AG20443 (cell line): ENCODE data around the gene LGR4.

ENCODE experiments used
- DNase-seq: peaks from one replicate; pipeline ENCODE4 v3.0.0; 2012; ENCODE audit warnings: low spot score, mixed read lengths

The LGR4 gene

DNA sequence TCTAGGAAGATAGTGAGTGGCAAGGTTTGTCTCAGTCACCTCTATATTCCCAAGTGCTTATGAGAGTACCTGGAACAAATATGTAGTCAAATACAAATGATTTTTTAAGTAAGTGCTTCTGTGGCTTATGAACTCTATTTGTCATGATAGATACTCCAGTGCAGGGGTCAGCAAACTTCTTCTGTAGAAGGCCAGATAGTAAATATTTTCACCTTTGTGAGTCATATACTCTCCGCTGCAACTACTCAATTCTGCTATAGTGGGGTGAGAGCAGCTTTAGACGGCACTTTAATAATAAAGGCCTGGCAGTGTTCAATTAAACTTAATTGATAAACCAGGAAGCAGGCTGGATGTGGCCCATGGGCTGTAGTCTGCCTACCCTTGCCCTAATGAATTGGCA is 97.2 kb downstream of the LGR4 start:
- no peak for DNase-seq

DNA sequence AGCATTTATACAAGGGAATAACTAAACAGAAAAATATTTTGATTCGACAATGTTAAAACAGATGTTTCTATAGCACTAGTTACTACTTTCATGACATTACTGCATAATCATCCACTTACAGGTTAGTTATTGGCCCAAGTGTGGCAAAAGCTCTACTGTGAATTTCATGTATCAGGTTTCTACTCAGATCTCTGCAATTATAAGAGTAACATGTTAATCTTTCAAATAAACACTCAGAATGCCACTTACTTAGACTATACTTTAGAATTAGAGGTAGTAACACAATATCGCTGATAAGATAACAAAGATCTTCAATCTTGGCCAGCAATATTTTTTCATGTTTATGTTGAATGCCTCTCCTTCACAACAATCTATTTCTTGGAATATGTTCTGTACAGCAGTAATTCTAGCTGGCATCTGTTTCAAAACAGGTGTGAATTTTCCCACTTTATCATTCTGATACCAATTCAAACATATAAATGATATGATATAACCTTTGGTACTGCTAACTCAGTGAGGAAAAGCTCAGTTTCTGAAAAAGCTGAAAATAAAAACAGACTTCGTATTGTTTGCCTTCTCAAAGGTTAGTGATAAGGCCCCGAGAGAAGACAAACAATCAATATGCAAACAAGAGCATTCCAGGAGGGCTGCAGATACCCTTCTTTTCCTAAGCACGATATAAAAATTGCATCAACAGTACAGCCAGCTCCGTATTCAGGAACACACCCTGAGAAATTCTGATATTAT is 98.6 kb downstream of the LGR4 start:
- DNase-seq: no peak

DNA sequence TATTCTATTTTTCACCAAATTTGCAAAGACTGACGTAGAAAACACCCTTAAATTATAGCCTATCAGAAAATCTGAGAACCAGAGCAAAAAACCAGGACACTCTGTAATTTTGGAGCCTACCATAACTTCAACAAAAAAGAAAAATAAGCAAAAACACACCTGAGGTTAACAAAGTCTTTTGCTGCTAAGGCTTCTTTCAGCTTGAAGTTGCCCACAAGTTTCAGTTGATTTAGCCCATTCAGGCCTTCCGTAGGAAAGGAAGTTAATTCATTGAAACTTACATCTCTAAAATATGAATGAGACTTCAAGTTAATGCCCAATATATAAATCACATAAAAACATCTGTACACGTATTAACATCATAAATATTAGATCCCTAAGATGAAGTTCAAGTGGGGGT is 99.2 kb downstream of the LGR4 start:
- DNase-seq: no peak

DNA sequence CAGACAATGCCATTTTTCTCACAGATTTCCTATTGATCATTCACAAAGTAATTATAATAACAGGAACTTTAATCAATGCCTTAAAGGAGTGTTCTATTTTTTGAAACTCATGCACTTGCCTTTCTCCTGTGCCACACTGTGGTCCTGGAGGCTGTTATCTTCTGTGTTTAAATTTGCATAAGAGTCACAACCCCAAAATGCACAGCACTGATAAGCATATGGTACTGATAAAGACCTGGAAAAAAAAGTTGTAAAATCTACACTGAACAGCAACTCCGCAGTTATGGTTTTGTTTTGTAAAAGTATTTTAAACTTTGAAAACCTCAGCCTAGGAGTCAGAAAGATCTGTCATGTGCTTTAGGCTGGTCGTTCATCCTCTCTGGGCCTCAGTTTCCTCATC is 100.4 kb downstream of the LGR4 start:
- no peak for DNase-seq

DNA sequence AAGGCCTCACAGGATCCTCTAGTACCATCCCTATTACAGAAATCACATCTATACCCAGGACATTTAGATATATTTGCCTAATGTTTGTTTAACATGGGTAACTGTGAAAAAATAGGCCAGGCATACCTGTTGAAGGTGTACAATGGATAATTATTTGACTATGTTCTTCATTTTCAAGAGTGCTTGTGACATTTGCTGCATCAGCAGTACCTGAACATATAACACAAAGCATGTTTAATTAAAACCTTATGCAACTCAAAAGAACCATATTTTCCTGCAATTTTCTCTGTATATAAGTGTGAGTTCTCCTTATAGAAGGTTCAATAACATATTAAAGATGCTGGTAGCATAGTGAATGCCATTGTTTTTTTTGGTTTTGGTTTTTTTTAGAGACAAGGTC is 101.1 kb downstream of the LGR4 start:
- no peak for DNase-seq

DNA sequence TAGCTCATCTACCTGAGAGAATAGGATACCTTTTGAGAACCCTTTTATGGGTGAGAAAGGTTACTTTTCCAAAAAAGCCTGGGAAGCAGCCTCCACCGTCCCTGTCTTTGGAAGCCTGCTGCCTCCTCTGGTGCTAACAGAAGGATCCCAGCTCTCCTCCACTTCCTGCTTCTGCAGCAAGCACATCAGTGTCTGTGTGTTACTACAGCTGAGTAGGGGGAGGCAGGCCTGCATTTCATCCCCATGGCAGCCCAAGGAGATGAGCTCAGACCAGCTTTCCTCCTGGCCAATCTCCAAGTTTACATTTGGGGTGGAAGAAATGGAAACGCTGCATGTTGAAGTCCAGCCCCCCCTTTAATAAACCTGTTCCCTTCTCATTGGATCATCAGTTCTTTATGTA is 102.2 kb downstream of the LGR4 start:
- no peak for DNase-seq

DNA sequence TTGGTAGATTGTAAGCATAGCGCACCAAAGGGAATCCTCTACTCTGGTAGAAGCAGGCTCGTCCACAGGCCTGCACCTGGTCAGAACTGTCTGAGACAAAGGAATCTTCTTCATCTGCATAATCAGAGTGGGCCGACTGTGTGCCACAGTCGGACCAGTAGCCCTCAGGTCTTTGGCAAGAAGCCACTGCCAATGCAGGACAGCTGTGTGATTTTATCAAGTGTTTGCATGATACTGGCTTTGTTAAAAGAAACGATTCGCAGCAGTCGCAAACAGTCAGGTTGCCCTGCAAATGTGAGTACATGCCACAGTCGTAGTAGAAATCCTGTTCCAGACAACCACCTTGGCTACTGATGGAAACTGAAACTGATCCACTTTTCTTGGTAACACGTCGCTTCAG is 104.7 kb downstream of the LGR4 start:
- no peak for DNase-seq

DNA sequence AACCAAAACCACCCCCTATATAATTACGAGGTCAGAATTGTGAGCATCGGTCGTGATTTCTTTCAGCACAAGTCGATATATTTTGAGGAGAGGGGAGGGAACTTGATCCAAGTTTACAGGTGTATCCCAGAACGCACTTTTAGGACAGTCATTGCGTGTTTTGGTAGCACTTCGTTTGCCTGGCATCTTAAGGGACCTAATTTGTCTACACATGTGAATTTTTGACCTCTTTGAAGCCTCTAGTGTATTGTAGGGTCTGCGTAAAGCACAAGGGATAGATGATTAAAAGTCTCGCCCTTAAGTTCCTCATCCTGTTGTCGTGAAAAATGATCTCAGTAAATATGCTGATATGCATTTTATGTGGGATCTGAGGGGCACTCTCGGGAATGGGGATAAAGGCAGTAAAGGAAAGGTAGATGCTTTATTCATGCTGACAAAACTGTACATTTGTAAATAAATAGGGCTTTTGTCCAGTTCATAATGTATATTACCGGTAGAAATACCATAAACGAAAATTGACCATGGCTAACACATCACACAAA is 108.9 kb downstream of the LGR4 start:
- DNase-seq: no peak

DNA sequence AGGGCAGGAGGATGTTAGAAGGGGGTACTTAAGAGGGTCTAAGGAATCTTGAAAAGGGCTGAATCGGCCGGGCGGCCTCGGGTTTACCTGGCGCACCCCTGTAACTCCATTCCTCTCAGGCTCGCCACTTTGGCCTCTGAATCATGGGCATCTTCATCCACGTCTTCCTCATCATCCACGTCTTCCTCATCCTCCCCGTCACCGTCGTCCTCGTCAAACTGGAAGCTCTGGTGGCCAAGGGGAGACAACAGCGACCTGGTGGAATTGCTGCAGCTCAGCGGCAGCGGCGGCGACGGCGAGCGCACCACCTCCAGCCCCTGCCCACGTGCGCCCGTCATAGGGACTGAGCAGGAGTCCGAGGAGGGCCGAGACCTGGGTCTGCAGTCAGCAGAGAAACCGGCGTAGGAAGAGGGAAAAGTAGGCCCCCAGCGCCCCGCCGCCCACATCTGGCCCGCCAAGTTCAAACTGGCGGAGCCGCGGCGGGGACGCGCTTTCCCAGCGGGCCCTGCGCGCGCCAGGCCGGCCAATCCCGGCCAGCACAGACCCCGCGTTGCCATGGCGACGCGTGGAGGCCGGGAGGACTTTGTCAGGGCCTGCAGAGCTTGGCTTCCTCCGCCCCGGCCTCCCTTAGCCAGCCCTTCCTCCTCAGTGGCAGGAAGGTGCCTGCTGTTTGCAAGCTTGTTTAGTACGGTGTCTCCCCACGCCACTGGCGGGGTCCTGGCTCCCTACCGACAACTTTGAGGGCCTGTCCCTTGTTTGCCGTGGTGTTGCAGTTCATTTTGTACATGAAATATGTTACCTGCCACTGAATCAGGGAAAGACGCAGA is 109.6 kb downstream of the LGR4 start, which contains the start of gene CCDC34:
TSS of gene CCDC34 (minus strand) at position 467 of the 827 bp plus-strand sequence. CDS start at position 446, 21 bp downstream.
- peak; percentile 99 for DNase-seq

DNA sequence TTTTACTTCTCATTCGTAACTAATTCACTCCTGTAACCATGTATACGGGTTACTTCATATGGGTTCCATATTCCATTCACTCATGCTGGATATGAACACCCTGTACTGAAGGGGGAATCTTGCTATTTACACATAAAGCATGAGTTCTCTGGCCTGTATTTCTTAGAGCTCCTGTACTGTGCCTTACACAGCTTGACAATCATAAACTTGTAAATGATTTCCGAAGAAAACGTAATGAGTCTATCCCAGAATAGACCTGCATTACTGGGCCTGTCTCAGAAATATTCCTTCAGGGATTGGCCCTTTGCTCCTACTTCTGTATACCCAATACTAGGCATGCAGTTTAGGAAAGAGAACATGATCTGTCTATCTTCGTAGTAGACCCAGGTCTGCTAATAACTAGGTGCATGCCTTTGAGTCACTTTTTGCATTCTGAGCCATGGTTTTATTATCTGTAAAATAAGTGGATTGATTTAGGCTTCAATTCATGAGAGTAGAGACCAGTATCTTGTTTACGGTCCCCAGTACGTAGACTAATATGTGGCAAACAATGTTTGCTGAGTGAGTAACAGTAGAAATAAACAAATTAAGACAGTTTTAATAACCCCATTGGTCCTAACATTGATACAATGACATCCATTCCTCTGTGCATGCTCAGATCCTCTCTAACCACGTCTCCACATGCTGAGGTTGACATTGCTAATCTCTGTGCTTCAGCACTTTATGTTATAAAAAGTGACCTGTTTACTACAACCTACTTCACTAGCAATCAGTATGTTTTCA is 110.8 kb downstream of the LGR4 start:
- DNase-seq: no peak

DNA sequence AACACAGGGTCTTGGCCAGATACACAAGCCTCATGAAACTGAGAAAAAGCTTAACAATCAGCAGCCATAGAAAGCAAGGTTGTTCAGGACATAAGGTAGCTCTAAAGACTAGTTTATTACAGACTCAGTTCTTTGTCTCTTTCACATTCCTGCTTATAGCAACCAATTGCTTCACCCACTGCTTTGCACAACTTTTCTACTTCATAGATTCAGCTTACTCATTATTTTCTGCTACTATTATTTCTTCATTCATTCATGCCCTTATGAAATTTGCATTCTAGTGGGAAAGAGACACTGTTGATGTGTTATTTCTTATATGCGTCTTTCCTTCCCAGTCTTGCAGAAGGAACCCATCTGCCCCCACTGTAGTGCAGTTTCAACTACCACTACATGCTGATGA is 114.3 kb downstream of the LGR4 start:
- peak; percentile 35 for DNase-seq

DNA sequence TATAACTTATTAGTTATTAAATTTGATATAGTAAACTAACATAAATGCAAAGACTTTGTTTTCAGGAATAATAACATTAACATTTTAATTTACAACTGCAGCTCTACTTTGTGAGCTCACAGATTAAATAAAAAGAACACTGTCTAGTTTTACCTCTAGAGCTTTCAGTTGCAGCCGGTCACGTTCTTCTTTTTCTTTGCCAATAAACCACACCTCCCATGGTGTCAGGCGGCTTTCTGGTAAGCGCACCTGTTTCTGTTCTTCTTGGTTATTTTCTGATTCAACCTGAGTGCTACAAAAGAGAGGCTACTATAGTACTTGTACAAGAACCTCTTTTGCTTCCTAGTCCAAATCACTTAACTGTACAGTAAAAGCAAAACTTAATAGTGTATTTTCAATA is 115.3 kb downstream of the LGR4 start:
- no peak for DNase-seq

DNA sequence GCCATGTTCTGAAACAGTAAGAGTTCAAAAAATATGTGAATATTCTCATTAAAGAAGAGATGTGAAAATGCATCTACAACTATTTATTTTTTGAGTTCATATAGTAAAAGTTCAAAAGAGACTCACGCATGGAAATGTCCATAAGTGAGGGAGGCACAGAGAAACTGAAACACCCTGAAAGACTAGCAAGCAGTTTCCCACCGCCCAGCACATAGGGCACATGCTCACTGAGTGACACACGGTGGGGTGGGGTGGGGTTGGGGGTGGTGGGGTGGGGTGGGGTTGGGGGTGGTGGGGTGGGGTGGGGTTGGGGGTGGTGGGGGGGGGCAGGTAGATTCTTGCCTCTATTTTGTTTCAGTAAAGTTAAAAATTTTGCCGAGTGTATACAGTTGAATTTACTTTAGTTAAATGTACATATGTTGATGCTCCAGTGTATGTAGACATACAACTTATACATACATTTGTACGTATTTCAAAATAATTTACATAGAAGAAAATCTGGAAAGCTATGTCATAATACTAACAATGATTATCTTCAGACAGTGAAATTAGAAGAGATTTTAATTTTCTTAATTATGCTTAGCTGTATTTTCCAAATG is 115.9 kb downstream of the LGR4 start:
- DNase-seq: no peak

DNA sequence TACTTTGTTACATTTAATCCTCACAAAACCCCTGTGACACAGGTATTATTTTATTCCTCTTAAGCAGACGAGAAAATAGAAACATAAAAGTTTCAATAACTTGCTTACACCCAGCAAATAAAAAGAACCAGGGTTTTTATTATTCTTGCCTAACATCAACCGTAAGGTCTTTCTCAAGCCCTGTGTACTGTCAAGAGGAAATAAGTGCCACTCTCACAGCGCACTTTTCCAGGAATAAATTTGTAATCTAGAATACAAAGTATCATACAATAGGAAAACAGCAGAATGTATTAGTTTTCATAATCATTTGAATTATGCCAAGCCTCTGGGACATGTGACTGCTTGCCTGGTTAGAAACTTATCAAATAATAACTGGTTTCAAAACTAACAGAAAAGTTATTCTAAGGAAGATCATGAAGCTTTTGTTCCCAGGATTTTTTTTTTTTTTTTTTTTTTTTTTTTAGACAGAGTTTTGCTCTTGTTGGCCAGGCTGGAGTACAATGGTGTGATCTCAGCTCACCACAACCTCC is 117.0 kb downstream of the LGR4 start:
- DNase-seq: no peak

DNA sequence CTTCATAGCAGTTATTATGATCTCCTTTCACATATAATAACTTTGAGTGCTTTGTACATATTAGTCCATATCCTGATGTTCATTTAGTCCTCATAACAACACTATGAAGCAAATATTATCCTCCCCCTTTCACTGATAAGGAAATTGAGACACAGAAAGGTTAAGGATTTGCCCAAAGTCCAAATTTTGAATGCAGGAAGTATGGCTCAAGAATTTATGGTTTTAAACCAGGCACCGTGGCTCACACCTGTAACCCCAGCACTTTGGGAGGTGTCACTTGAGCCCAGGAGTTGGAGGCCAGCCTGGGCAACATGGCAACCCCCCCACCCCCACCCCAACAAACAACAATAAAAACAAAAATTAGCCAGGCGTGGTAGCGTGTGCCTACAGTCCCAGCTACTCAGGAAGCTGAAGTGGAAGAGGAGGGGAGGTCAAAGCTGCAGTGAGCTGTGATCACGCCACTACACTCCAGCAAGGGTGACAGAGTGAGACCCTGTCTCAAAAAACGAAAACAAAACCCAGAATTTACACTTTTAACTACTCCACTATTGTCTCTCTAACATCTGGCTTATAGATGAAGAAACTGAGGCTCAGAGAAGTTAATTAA is 118.1 kb downstream of the LGR4 start:
- DNase-seq: no peak

DNA sequence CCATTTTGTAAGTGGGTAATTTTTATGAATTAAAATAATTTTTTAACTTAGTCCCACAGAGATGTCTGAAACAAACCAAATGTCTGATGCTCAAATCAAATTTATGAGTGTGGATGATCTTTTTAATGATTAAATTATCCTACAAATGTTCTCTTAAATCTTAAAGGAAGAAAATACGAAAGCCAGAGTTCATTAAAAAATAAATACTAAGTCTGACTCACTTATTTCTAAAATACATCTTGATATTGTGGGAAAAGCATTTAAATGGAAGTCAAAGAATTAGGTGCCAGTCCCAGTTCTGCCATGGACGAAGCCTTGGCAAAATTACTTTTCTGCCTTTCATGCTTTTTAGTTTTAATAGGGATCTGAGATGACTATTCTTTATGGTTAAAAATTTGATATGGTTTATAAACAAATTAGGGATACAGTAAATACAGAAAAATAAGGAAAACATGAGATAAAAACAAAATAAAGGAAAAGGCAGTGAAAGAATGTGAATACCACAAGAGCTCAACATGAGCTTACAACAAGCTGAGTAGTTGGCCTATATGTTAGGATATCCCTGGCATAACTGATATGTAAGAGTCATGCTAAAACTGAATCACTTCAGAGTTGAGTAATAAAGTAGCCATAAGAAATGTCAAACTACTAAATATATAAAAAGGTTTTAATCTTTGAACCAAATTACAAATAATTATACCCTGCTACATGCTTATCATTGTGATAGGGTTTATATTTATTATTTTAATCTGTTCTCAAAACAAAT is 118.8 kb downstream of the LGR4 start:
- peak; percentile 16 for DNase-seq

DNA sequence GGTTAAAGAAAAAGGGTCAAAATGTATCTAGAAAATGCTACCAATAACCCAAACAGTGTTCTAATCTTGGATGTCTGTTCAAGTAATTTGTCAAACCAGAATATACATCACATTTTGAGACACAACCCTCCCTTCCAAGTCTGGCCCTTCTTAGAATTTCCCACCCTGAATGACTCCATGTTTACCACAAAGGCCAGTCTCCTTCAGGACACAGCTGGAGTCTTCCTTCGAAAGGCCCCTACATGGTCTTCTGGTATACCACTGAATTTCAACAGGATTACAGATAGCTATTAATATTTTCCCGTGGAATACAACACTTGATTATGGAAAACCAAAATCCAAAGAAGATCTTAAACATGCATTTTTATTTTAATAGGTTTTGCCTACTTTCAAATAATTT is 119.8 kb downstream of the LGR4 start:
- no peak for DNase-seq

DNA sequence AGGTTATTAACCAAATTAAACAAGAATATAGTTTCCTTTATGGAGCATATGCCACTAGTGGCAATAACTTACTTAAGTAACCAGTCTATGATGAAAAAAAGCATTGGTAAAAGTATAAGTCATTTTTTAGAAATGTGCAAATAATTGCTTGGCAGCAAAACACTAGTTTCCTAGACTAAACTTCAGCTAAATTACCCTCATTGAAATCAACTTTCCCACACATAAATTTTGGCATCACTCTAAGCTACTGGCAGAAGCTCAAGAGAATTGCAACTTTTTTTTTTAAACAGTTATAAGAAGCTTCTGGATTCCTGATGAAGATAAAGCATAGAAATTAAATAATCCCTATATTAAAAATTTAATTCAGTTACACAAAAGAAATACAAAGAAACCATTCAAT is 122.1 kb downstream of the LGR4 start:
- peak; percentile 13 for DNase-seq

DNA sequence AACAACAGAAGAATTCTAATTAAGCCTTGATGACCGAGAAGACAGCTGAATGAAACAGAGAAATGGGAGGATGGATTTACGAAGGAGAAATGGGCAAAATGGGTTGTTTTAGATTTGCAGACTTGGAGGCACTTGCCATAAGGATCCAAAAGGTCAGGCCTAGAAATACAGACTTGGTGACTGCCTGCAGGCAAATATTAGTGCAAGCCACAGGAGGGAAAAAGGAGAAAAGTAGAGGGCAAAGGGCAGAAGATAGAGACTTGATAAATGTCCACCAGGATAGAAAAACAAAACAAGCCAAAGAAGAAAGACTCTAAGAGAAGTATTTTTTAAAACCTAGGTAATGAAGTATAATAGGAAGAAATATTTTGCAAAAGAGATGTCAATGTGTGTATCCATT is 122.7 kb downstream of the LGR4 start:
- no peak for DNase-seq

DNA sequence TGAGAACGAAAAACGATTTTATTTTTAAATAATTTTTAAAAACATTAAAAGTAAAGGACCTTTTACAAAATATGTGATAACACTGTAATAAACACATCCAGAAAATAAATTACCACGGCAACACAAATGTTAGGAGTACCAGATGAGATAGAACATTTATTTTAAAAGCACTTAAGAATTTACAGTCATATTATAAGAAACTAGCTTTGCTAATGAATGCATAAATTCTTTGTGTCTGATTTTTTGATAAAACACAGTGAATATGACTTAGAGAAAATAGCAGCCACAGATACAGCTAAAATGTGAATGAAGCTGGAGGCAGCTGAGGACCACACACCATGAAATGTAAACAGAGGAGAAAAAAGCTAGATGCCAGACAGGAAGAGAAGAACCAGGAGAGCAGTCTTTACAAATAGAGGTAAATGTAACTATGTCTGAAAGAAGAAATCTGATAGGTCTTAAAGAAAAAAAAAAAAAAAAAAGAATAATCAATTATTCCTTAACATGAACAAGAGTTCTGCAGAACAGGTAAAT is 124.2 kb downstream of the LGR4 start:
- no peak for DNase-seq
